ENCODE data around the gene GOLGA6B. TPM values are rescaled to one million over a fixed set of nuclear protein-coding genes. Genes with fewer than 3 reads are reported as not detected.

GOLGA6B gene
- total and polyA plus RNA-seq, 2 of the 4 experiments (the other 2 are of a cell fraction) = not detected

GRCh38 chr15:72671525-72671924, 17.0 kb downstream of the GOLGA6B start:
- Histone ChIP-seq H3K56ac (ENCODE audit: extremely low read depth, insufficient read depth, low read length) (no peak overlapping the region), H4K20me1 (ENCODE audit: insufficient read depth, low read length) (no peaks in the 10 kb centered on the region), H3K27ac (ENCODE audit: insufficient read depth, low read length) (no peak overlapping the region), H3K23ac (ENCODE audit: low read depth, low read length) (no peak overlapping the region), H2BK5ac (ENCODE audit: low read depth, low read length, poor library complexity, severe bottlenecking) (no peak overlapping the region), H3K9ac (ENCODE audit: low read depth, low read length) (no peak overlapping the region), H3K4me1 (ENCODE audit: control insufficient read depth, insufficient read depth, low read length) (peaks cover 1% of the 10 kb centered on the region; the same call in 1 of the 2 replicates), H2AK5ac (ENCODE audit: low read depth, low read length) (no peak overlapping the region), H2BK15ac (ENCODE audit: low read depth, low read length) (no peak overlapping the region), H3K4me2 (ENCODE audit: low read depth, low read length) (no peak overlapping the region), H3K4ac (ENCODE audit: low read depth, low read length) (no peak overlapping the region), H3K36me3 (ENCODE audit: control insufficient read depth, insufficient read depth, low read length) (no peaks in the 10 kb centered on the region), H3K18ac (ENCODE audit: low read depth, low read length) (no peak overlapping the region), H3K4me3 (ENCODE audit: insufficient read depth, low read depth, low read length) (no peak overlapping the region), H4K91ac (ENCODE audit: insufficient read depth, low read depth, low read length) (no peak overlapping the region), H2AK9ac (replicated peaks; ENCODE audit: low read depth, low read length, poor library complexity) (no peak overlapping the region), H3K79me1 (ENCODE audit: low read depth in 1 of 2, low read length in 2 of 2) (no peaks in the 10 kb centered on the region), H3K27me3 (ENCODE audit: control insufficient read depth, insufficient read depth, low read length) (peaks cover 10% of the 10 kb centered on the region), H2BK20ac (ENCODE audit: low read depth, low read length) (no peak overlapping the region), H2AFZ (replicated peaks; ENCODE audit: low read length, poor library complexity) (no peak overlapping the region), H3K9me3 (ENCODE audit: control insufficient read depth, insufficient read depth, low read length) (no peaks in the 10 kb centered on the region), H3K9me1 (ENCODE audit: insufficient read depth, low read length) (no peaks in the 10 kb centered on the region), H3K14ac (replicated peaks; ENCODE audit: low read depth, low read length) (no peak overlapping the region), H2BK120ac (ENCODE audit: low read depth, low read length) (no peak overlapping the region), H4K5ac (ENCODE audit: low read depth, low read length) (no peak overlapping the region), H4K8ac (ENCODE audit: low read depth in 2 of 2, low read length in 2 of 2) (no peak overlapping the region)
- WGBS, 2 experiments (ENCODE audit: extremely low coverage in 2 of 2, insufficient read length in 1 of 2) = no CpG with 5 or more reads among the region's 3 CpGs
- ATAC-seq (ENCODE audit: low read depth) = no peak
- ChIA-PET CTCF (interaction anchor here (0.6 to 1.9 kb wide), 3 partner anchors 9 to 760 kb away, joined by 5 to 8 read pairs (median 5); no protein-coding TSS in a partner anchor), POLR2A (ENCODE audit: unreplicated experiment) (no interaction called here)
- DNase-seq = no peak
- dilution Hi-C loops (cut with HindIII; ENCODE audit: low sequenced_read_pairs, unreplicated experiment) (no loop called here), intact Hi-C loops (cut with micrococcal nuclease) (loop anchor here (2.0 kb wide), 1 partner anchor 71 kb away; no protein-coding TSS in a partner anchor), in situ Hi-C loops (cut with MboI; ENCODE audit: low sequenced_read_pairs) (loop anchor here (10.0 kb wide), 2 partner anchors 57 to 367 kb away; no protein-coding TSS in a partner anchor)
- no TSS peak for BruUV-seq (replicated peaks)
- TF ChIP-seq, protein P1, sequence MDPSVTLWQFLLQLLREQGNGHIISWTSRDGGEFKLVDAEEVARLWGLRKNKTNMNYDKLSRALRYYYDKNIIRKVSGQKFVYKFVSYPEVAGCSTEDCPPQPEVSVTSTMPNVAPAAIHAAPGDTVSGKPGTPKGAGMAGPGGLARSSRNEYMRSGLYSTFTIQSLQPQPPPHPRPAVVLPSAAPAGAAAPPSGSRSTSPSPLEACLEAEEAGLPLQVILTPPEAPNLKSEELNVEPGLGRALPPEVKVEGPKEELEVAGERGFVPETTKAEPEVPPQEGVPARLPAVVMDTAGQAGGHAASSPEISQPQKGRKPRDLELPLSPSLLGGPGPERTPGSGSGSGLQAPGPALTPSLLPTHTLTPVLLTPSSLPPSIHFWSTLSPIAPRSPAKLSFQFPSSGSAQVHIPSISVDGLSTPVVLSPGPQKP (IDR thresholded peaks at IDR 0.05; ENCODE audit: borderline replicate concordance, low read depth, low read length) = no peak
- TF ChIP-seq FOS (IDR thresholded peaks at IDR 0.05; ENCODE audit: low read depth, low read length) (no peak), RFX5 (IDR thresholded peaks at IDR 0.05; ENCODE audit: low read depth, low read length) (no peak), RCOR1 (IDR thresholded peaks at IDR 0.05; ENCODE audit: insufficient replicate concordance, low read length) (no peak), MAFK (IDR thresholded peaks at IDR 0.05; ENCODE audit: low read depth, low read length) (no peak), RAD21 (IDR thresholded peaks at IDR 0.05; ENCODE audit: low read length) (no peak), MXI1 (IDR thresholded peaks at IDR 0.05; ENCODE audit: borderline replicate concordance, low read depth, low read length) (no peak), SMC3 (IDR thresholded peaks at IDR 0.05; ENCODE audit: low read depth, low read length) (no peak), CHD1 (IDR thresholded peaks at IDR 0.05; ENCODE audit: low read depth, low read length) (no peak), BHLHE40 (IDR thresholded peaks at IDR 0.05; ENCODE audit: low read depth, low read length) (no peak), NFE2L2 (IDR thresholded peaks at IDR 0.05; ENCODE audit: low read depth, low read length) (no peak), POLR2A (IDR thresholded peaks at IDR 0.05; ENCODE audit: low read depth, low read length) (no peak), CEBPB (IDR thresholded peaks at IDR 0.05; ENCODE audit: low read depth, low read length) (no peak), MAZ (IDR thresholded peaks at IDR 0.05; ENCODE audit: borderline replicate concordance, low read depth, low read length) (no peak)
- TF ChIP-seq, protein P2, sequence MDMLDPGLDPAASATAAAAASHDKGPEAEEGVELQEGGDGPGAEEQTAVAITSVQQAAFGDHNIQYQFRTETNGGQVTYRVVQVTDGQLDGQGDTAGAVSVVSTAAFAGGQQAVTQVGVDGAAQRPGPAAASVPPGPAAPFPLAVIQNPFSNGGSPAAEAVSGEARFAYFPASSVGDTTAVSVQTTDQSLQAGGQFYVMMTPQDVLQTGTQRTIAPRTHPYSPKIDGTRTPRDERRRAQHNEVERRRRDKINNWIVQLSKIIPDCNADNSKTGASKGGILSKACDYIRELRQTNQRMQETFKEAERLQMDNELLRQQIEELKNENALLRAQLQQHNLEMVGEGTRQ (IDR thresholded peaks at IDR 0.05; ENCODE audit: low read depth, low read length) = no peak
- TF ChIP-seq, protein P3, sequence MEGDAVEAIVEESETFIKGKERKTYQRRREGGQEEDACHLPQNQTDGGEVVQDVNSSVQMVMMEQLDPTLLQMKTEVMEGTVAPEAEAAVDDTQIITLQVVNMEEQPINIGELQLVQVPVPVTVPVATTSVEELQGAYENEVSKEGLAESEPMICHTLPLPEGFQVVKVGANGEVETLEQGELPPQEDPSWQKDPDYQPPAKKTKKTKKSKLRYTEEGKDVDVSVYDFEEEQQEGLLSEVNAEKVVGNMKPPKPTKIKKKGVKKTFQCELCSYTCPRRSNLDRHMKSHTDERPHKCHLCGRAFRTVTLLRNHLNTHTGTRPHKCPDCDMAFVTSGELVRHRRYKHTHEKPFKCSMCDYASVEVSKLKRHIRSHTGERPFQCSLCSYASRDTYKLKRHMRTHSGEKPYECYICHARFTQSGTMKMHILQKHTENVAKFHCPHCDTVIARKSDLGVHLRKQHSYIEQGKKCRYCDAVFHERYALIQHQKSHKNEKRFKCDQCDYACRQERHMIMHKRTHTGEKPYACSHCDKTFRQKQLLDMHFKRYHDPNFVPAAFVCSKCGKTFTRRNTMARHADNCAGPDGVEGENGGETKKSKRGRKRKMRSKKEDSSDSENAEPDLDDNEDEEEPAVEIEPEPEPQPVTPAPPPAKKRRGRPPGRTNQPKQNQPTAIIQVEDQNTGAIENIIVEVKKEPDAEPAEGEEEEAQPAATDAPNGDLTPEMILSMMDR (conservative IDR thresholded peaks at IDR 0.05; ENCODE audit: low read depth, low read length) = no peak

Data from IMR-90 (cell line).